HepG2 (cell line): ENCODE results near the gene FCRLA. TPM values are rescaled to one million over a fixed set of nuclear protein-coding genes. Genes with fewer than 3 reads are reported as not detected.

ENCODE experiments used
- ATAC-seq: fragments of 200-7000 bp; cut with Tn5 transposase; 3 replicates; pipeline ENCODE4 v1.9.1; 2020; ENCODE audit warnings: mild to moderate bottlenecking, moderate library complexity
- BruUV-seq: library from RNA; stranded (reverse); fragments of 400-500 nt; replicated peaks from 2 replicates; lab custom pipeline; 2021; lab: Mats Ljungman, UMichigan
- CTCF ChIA-PET: fragments of 300-600 bp; formaldehyde crosslinking; extraction: SDS; loops from one replicate; lab custom pipeline; 2021; ENCODE audit warnings: low total read pairs, inconsistent platforms, low intra/inter-chr PET ratio; lab: Yijun Ruan, JAX
- POLR2A ChIA-PET: fragments of 350-600 bp; sonication (Branson Sonifier 250); formaldehyde crosslinking; loops from one replicate; lab custom pipeline; 2020; ENCODE audit warnings: antibody characterized with exemption, inconsistent platforms; lab: Yijun Ruan, JAX
- DNase-seq: peaks from one replicate; pipeline ENCODE4 v3.0.0-alpha.2; 2015; ENCODE audit warnings: low spot score
- FAIRE-seq: peaks from 3 replicates; lab custom pipeline; 2011; peaks lifted over from hg19 to GRCh38; lab: Jason Lieb, UNC
- H2AFZ ChIP-seq: one replicate; pipeline ENCODE4 v1.6.1; 2011; ENCODE audit warnings: low read length, inconsistent platforms
- H3K27ac ChIP-seq: fragments of 300-600 bp; 3 replicates; pipeline ENCODE4 v1.8.0; 2011; ENCODE audit warnings: mixed run types, mild to moderate bottlenecking, mixed read lengths, low read length, inconsistent platforms; ENCODE audit not compliant: insufficient read depth; ENCODE audit errors: extremely low read length
- H3K27me3 ChIP-seq, 2 experiments: fragments of 200-600 bp in 1 of 2; 2 replicates in 1 of 2; 3 replicates in 1 of 2; pipeline versions ENCODE4 v1.6.0 to v1.8.0; 2011; ENCODE audit warnings: low read length in 2 of 2, mild to moderate bottlenecking in 2 of 2, moderate library complexity in 2 of 2, inconsistent platforms in 1 of 2; ENCODE audit not compliant: insufficient read depth in 2 of 2, control insufficient read depth in 1 of 2
- H3K36me3 ChIP-seq, 2 experiments: fragments of 200-600 bp in 1 of 2; replicated peaks in 1 of 2; 2 replicates in 1 of 2; 3 replicates in 1 of 2; pipeline versions ENCODE4 v1.5.1 to v1.8.0; 2011; ENCODE audit warnings: low read length in 2 of 2, inconsistent platforms in 1 of 2; ENCODE audit not compliant: insufficient read depth in 2 of 2, control insufficient read depth in 1 of 2
- H3K4me1 ChIP-seq: 2 replicates; pipeline ENCODE4 v1.5.1; 2012; ENCODE audit warnings: low read length, inconsistent platforms; ENCODE audit not compliant: insufficient read depth
- H3K4me2 ChIP-seq: 2 replicates; pipeline ENCODE4 v1.6.0; 2011; ENCODE audit warnings: low read depth, low read length, inconsistent platforms
- H3K4me3 ChIP-seq, 3 experiments: fragments of 200-600 bp in 1 of 3; sonication (generic), shearing (Covaris generic) in 1 of 3; replicated peaks in 1 of 3; 2 replicates each; pipeline ENCODE4 v1.5.1; 2011 to 2016; ENCODE audit warnings: low read length in 3 of 3, inconsistent platforms in 2 of 3, low read depth in 2 of 3, mild to moderate bottlenecking in 2 of 3, control low read depth in 1 of 3, mixed read lengths in 1 of 3; ENCODE audit not compliant: insufficient read depth in 1 of 3
- H3K79me2 ChIP-seq: one replicate; pipeline ENCODE4 v1.6.1; 2011; ENCODE audit warnings: low read length, inconsistent platforms; ENCODE audit not compliant: insufficient read depth
- H3K9ac ChIP-seq: 2 replicates; pipeline ENCODE4 v1.6.0; 2011; ENCODE audit warnings: mild to moderate bottlenecking, low read depth, low read length, inconsistent platforms; ENCODE audit not compliant: insufficient read depth
- H3K9me3 ChIP-seq: 2 replicates; pipeline ENCODE4 v1.5.1; 2012; ENCODE audit warnings: mild to moderate bottlenecking, low read length
- H4K20me1 ChIP-seq: 2 replicates; pipeline ENCODE4 v1.6.0; 2011; ENCODE audit warnings: inconsistent platforms, mild to moderate bottlenecking, low read length, moderate library complexity; ENCODE audit not compliant: insufficient read depth
- CBFB ChIP-seq: sonication (generic); formaldehyde crosslinking; IDR thresholded peaks from 2 replicates; pipeline ENCODE4 v1.4.0; 2020; ENCODE audit warnings: missing genetic modification reagents
- GPN1 ChIP-seq: sonication (generic); formaldehyde crosslinking; IDR thresholded peaks from 2 replicates; pipeline ENCODE4 v1.5.1; 2020; ENCODE audit warnings: missing genetic modification reagents, borderline replicate concordance
- KLF15 ChIP-seq: sonication (generic); formaldehyde crosslinking; IDR thresholded peaks from 2 replicates; pipeline ENCODE4 v1.8.1; 2023; ENCODE audit warnings: borderline replicate concordance, mild to moderate bottlenecking, inconsistent platforms, missing genetic modification reagents, mixed read lengths
- NR2F6 ChIP-seq, 2 experiments: IDR thresholded peaks; 2 replicates each; pipeline ENCODE4 v1.6.1; 2016; ENCODE audit warnings: antibody characterized with exemption in 1 of 2, mild to moderate bottlenecking in 1 of 2
- SNAI1 ChIP-seq: sonication (generic); formaldehyde crosslinking; IDR thresholded peaks from 2 replicates; pipeline ENCODE4 v1.5.0; 2020; ENCODE audit warnings: mild to moderate bottlenecking, missing genetic modification reagents, borderline replicate concordance
- TEAD2 ChIP-seq: sonication (generic); formaldehyde crosslinking; IDR thresholded peaks from 2 replicates; pipeline ENCODE4 v1.9.0; 2021; ENCODE audit warnings: missing genetic modification reagents
- ZBTB1 ChIP-seq: sonication (generic); formaldehyde crosslinking; IDR thresholded peaks from 2 replicates; pipeline ENCODE4 v1.4.0; 2020; ENCODE audit warnings: missing genetic modification reagents, borderline replicate concordance
- ZNF549 ChIP-seq: sonication (generic); formaldehyde crosslinking; IDR thresholded peaks from 2 replicates; pipeline ENCODE4 v1.5.0; 2020; ENCODE audit warnings: missing genetic modification reagents
- ZNF770 ChIP-seq: sonication (generic); formaldehyde crosslinking; IDR thresholded peaks from 2 replicates; pipeline ENCODE4 v1.5.0; 2020; ENCODE audit warnings: mild to moderate bottlenecking, missing genetic modification reagents
- ZSCAN12 ChIP-seq: sonication (generic); formaldehyde crosslinking; IDR thresholded peaks from 2 replicates; pipeline ENCODE4 v1.9.0; 2021; ENCODE audit warnings: mild to moderate bottlenecking, missing genetic modification reagents
- WGBS: methylation state at CpG from one replicate; pipeline ENCODE4 v1.1.6; 2017; ENCODE audit warnings: low lambda C conversion rate; 5-methylcytosine and 5-hydroxymethylcytosine counted together
- in situ Hi-C: cut with HindIII; loops from 2 replicates; pipeline ENCODE4 v1.10.0; 2017; ENCODE audit warnings: low pct_unique_long_range_greater_than_20kb; ENCODE audit not compliant: extremely low pct_ligation_motif_present
- intact Hi-C: fragments of 100-400 bp; cut with micrococcal nuclease; formaldehyde crosslinking; loops from one replicate; pipeline ENCODE4 v1.10.0; 2022; ENCODE audit not compliant: unreplicated experiment
- polyA plus RNA-seq, 8 experiments: library from polyadenylated mRNA; depleted of rRNA in 3 of 8; stranded (reverse) in 7 of 8; unstranded in 1 of 8; fragments of >200 nt; fragmentation: Illumina TruSeq in 4 of 8; extraction: Trizol in 4 of 8; gene quantifications; 2 replicates each; pipeline versions ENCODE4 v1.2.1 to v1.2.3, GENCODE V29; 2011 to 2016; ENCODE audit warnings: low read depth in 4 of 8, missing spikeins in 1 of 8, mixed read lengths in 1 of 8; ENCODE audit not compliant: insufficient read depth in 1 of 8
- total RNA-seq, 5 experiments: library from RNA; depleted of rRNA; stranded (reverse); fragments of >200 nt; fragmentation: Illumina TruSeq; extraction: Trizol; gene quantifications; 2 replicates each; pipeline ENCODE4 v1.2.3, GENCODE V29; 2016; ENCODE audit warnings: low read depth in 1 of 5
- TF ChIP-seq, protein P1 (sequence below): sonication (generic); formaldehyde crosslinking; IDR thresholded peaks from 2 replicates; pipeline ENCODE4 v1.5.1; 2020; ENCODE audit warnings: missing genetic modification reagents, mild to moderate bottlenecking, borderline replicate concordance
- TF ChIP-seq, protein P2 (sequence below): sonication (generic); formaldehyde crosslinking; IDR thresholded peaks from one replicate; pipeline ENCODE4 v1.5.1; 2020; ENCODE audit warnings: mild to moderate bottlenecking, missing genetic modification reagents; ENCODE audit errors: not compliant biosample characterization

FCRLA gene
- total and polyA plus RNA-seq, 2 of the 13 experiments (the other 11 are each of a cell fraction or from before 2014, with no cell fraction given), result not detected

DNA sequence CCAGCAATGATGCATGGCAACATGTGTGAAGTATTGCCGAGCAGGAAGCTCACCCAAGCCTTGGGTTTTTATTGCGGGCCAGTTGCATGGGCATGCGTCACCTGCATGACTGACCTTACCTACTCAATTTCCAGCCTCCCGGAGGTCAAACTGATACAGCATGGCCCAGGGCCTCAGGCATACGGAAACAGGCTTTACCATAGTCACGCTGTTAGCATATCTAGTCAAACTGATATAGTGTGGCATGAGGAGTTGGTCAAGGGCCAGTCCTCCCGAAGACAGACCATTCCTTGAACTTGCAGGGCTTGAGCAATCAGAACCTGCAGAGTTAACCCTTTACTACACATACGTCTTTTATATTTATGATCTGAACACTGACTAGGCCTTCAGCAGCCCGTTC is 36.2 kb downstream of the FCRLA start:
- WGBS, result 25% methylated on average over 3 of the region's 9 CpGs
- Histone ChIP-seq H3K4me1 (peaks cover 8% of the 10 kb centered on the region; the same call in 1 of the 2 replicates), H3K4me2 (0 out of 2 replicates have a peak overlapping the region, but pooled peaks have one; percentile 2), H3K9me3 (no peaks in the 10 kb centered on the region), H3K4me3 (no peak overlapping the region), H3K79me2 (no peaks in the 10 kb centered on the region), H3K27ac (no peak overlapping the region), H3K36me3 (no peaks in the 10 kb centered on the region), H3K27me3 (no peaks in the 10 kb centered on the region; a peak in 2 of 5 replicates), H2AFZ (no peak overlapping the region), H4K20me1 (no peaks in the 10 kb centered on the region), H3K9ac (no peak overlapping the region)
- ATAC-seq (peak; percentile 63), FAIRE-seq (no peak), DNase-seq (no peak)
- intact Hi-C loops, result loop anchor here (10.0 kb wide), 1 partner anchor 178 kb away; no protein-coding TSS in a partner anchor
- BruUV-seq, result no TSS peak
- in situ Hi-C loops, result loop anchor here (10.0 kb wide), 1 partner anchor 98 kb away; no protein-coding TSS in a partner anchor
- POLR2A ChIA-PET, result no interaction called here
- CTCF ChIA-PET, result no interaction called here
- TF ChIP-seq ZNF549 (CRISPR knock-in tag), result no peak
- no peak for TF ChIP-seq CBFB
- no peak for TF ChIP-seq TEAD2 (CRISPR knock-in tag)
- TF ChIP-seq ZBTB1 (CRISPR knock-in tag), result no peak
- TF ChIP-seq, protein P1, sequence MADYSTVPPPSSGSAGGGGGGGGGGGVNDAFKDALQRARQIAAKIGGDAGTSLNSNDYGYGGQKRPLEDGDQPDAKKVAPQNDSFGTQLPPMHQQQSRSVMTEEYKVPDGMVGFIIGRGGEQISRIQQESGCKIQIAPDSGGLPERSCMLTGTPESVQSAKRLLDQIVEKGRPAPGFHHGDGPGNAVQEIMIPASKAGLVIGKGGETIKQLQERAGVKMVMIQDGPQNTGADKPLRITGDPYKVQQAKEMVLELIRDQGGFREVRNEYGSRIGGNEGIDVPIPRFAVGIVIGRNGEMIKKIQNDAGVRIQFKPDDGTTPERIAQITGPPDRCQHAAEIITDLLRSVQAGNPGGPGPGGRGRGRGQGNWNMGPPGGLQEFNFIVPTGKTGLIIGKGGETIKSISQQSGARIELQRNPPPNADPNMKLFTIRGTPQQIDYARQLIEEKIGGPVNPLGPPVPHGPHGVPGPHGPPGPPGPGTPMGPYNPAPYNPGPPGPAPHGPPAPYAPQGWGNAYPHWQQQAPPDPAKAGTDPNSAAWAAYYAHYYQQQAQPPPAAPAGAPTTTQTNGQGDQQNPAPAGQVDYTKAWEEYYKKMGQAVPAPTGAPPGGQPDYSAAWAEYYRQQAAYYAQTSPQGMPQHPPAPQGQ (CRISPR knock-in tag), result no peak
- TF ChIP-seq NR2F6 (IDR thresholded peaks at IDR 0.05), result no peak
- no peak for TF ChIP-seq NR2F6 (CRISPR knock-in tag; IDR thresholded peaks at IDR 0.05)
- no peak for TF ChIP-seq GPN1 (CRISPR knock-in tag)
- TF ChIP-seq SNAI1 (CRISPR knock-in tag), result no peak
- no peak for TF ChIP-seq KLF15 (CRISPR knock-in tag)
- no peak for TF ChIP-seq ZNF770 (CRISPR knock-in tag)
- no peak for TF ChIP-seq ZSCAN12 (CRISPR knock-in tag)
- TF ChIP-seq, protein P2, sequence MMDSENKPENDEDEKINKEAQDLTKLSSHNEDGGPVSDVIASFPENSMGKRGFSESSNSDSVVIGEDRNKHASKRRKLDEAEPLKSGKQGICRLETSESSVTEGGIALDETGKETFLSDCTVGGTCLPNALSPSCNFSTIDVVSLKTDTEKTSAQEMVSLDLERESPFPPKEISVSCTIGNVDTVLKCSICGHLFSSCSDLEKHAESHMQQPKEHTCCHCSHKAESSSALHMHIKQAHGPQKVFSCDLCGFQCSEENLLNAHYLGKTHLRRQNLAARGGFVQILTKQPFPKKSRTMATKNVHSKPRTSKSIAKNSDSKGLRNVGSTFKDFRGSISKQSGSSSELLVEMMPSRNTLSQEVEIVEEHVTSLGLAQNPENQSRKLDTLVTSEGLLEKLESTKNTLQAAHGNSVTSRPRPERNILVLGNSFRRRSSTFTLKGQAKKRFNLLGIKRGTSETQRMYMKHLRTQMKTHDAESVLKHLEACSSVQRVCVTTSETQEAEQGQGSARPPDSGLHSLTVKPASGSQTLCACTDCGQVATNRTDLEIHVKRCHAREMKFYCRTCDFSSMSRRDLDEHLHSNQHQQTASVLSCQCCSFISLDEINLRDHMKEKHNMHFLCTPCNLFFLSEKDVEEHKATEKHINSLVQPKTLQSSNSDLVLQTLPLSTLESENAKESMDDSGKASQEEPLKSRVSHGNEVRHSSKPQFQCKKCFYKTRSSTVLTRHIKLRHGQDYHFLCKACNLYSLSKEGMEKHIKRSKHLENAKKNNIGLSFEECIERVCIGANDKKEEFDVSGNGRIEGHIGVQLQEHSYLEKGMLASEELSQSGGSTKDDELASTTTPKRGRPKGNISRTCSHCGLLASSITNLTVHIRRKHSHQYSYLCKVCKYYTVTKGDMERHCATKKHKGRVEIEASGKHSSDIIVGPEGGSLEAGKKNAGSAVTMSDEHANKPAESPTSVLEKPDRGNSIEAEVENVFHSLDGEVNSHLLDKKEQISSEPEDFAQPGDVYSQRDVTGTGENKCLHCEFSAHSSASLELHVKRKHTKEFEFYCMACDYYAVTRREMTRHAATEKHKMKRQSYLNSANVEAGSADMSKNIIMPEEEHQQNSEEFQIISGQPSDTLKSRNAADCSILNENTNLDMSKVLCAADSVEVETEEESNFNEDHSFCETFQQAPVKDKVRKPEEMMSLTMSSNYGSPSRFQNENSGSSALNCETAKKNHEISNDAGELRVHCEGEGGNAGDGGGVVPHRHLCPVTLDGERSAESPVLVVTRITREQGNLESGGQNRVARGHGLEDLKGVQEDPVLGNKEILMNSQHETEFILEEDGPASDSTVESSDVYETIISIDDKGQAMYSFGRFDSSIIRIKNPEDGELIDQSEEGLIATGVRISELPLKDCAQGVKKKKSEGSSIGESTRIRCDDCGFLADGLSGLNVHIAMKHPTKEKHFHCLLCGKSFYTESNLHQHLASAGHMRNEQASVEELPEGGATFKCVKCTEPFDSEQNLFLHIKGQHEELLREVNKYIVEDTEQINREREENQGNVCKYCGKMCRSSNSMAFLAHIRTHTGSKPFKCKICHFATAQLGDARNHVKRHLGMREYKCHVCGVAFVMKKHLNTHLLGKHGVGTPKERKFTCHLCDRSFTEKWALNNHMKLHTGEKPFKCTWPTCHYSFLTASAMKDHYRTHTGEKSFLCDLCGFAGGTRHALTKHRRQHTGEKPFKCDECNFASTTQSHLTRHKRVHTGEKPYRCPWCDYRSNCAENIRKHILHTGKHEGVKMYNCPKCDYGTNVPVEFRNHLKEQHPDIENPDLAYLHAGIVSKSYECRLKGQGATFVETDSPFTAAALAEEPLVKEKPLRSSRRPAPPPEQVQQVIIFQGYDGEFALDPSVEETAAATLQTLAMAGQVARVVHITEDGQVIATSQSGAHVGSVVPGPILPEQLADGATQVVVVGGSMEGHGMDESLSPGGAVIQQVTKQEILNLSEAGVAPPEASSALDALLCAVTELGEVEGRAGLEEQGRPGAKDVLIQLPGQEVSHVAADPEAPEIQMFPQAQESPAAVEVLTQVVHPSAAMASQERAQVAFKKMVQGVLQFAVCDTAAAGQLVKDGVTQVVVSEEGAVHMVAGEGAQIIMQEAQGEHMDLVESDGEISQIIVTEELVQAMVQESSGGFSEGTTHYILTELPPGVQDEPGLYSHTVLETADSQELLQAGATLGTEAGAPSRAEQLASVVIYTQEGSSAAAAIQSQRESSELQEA, result no peak
